Sigmoid colon (tissue), 7 donors: ENCODE results near the gene APLNR. TPM values are rescaled to one million over a fixed set of nuclear protein-coding genes. Genes with fewer than 3 reads are reported as not detected.

Experiments used
- DNase-seq: peaks from one replicate; pipeline ENCODE4 v3.0.0-alpha.2; 2019
- H3K27ac ChIP-seq, 4 donors: fragments of 200-600 bp; sonication (generic); one replicate each; pipeline ENCODE4 v1.5.1; 2016 to 2019; ENCODE audit warnings: mild to moderate bottlenecking in 1 of 4
- H3K27me3 ChIP-seq, 3 donors: fragments of 200-600 bp; sonication (generic); one replicate each; pipeline ENCODE4 v1.5.1; 2019; ENCODE audit warnings: mild to moderate bottlenecking in 1 of 3
- H3K36me3 ChIP-seq, 4 donors: fragments of 200-600 bp; sonication (generic); one replicate each; pipeline ENCODE4 v1.5.1; 2016 to 2019
- H3K4me1 ChIP-seq, 4 donors: fragments of 200-600 bp; sonication (generic); one replicate each; pipeline ENCODE4 v1.5.1; 2017 to 2019
- H3K4me3 ChIP-seq, 4 donors: fragments of 200-600 bp; sonication (generic); one replicate each; pipeline ENCODE4 v1.5.1; 2017 to 2019; ENCODE audit warnings: mild to moderate bottlenecking in 2 of 4, moderate library complexity in 1 of 4
- H3K9me3 ChIP-seq, 4 donors: fragments of 200-600 bp in 3 of 4; sonication (generic) in 3 of 4; one replicate each; pipeline versions ENCODE4 v1.5.1 to v1.6.1; 2013 to 2019
- CTCF ChIP-seq, 4 experiments: fragments of 450-650 bp in 3 of 4; fragments of 200-600 bp in 1 of 4; IDR thresholded peaks; one replicate each; pipeline ENCODE4 v1.5.1; 2016 to 2019; ENCODE audit warnings: antibody characterized with exemption in 4 of 4, mild to moderate bottlenecking in 3 of 4, moderate library complexity in 2 of 4
- EP300 ChIP-seq, 4 donors: sonication (generic); formaldehyde crosslinking; IDR thresholded peaks; one replicate each; pipeline ENCODE4 v1.6.1; 2017; ENCODE audit warnings: antibody characterized with exemption in 4 of 4
- POLR2A ChIP-seq, 2 donors: fragments of 450-650 bp; IDR thresholded peaks; one replicate each; pipeline ENCODE4 v1.6.1; 2016; ENCODE audit warnings: antibody characterized with exemption in 2 of 2, mild to moderate bottlenecking in 2 of 2, moderate library complexity in 2 of 2
- POLR2AphosphoS5 ChIP-seq, 4 donors: sonication (generic); formaldehyde crosslinking; IDR thresholded peaks; one replicate each; pipeline ENCODE4 v1.6.1; 2017; ENCODE audit warnings: antibody characterized with exemption in 4 of 4
- WGBS, 2 donors: extraction: QIAGEN DNeasy Blood & Tissue Kit; methylation state at CpG; one replicate each; pipeline ENCODE4 v1.1.7; 2013; 5-methylcytosine and 5-hydroxymethylcytosine counted together
- intact Hi-C: fragments of 100-400 bp; cut with DNase I; formaldehyde crosslinking; loops from one replicate; pipeline ENCODE4 v1.15.1; 2023
- polyA plus RNA-seq, 3 donors: library from polyadenylated mRNA; stranded (reverse); fragments of 200-250 nt; gene quantifications; one replicate each; pipeline ENCODE4 v1.2.3, GENCODE V29; 2013
- total RNA-seq, 4 donors: library from RNA; depleted of rRNA; stranded (reverse); fragments of >200 nt; gene quantifications; one replicate each; pipeline ENCODE4 v1.1.0, GENCODE V29; 2016
- donor health status: healthy with polysubstance abuse.
- donor health status: Bipolar disorder and iron deficiency.
- donor health status: healthy.

APLNR gene
- total and polyA plus RNA-seq, 7 donors = under 0.01 to 2.6 (median 0.71) TPM

DNA sequence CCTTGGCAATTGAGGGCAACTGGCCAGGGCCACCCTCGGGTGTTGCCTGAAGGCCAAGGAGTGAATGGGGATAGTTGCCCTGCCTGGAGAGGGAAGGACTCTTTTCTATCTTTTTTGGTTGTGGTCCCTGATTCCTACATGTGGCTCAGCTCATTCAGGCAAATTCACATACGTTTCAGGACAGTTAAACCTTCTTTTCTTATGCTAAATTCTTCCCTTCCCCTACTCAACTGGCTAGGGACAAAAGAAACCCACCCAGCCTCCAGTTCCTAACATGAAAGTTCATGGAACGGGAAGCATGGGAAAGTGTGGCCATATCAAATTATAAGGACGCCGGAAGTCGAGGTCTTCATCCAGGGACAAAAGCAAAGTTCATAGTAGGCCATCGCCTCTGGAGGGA lies 26.3 kb upstream of the APLNR start:
- DNase-seq = no peak
- Histone ChIP-seq H3K4me1 (no peaks in the 10 kb centered on the region), H3K27me3 (no peaks in the 10 kb centered on the region), H3K36me3 (no peaks in the 10 kb centered on the region), H3K9me3 (peaks cover 0 to 2% (median 0%) of the 10 kb centered on the region in 4 donors), H3K27ac (no peak overlapping the region), H3K4me3 (no peak overlapping the region)
- WGBS, 2 donors = 86 to 93% methylated on average over 7 of the region's 7 CpGs
- intact Hi-C loops = no loop called here
- TF ChIP-seq POLR2A (IDR thresholded peaks at IDR 0.05) (no peak), EP300 (IDR thresholded peaks at IDR 0.05) (no peak), CTCF (IDR thresholded peaks at IDR 0.05) (no peak), POLR2AphosphoS5 (IDR thresholded peaks at IDR 0.05) (no peak)

DNA sequence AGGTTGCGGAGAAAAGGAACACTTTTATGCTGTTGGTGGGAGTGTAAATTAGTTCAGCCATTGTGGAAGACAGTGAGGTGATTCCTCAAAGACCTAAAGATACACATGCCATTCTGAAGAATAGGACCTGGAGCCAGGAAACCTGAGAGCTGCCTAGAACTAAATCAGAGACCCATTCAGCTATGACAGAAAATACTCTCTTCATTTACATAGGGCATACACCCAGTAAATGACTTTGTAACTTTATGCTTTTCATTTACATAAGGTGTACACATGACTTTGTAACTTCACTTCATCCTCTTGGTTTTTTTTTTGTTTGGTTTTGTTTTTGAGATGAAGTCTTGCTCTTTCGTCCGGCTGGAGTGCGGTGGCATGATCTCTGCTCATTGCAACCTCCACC lies 25.1 kb upstream of the APLNR start:
- intact Hi-C loops = no loop called here
- TF ChIP-seq EP300 (IDR thresholded peaks at IDR 0.05) (no peak), POLR2A (IDR thresholded peaks at IDR 0.05) (no peak), POLR2AphosphoS5 (IDR thresholded peaks at IDR 0.05) (no peak)
- Histone ChIP-seq H3K9me3 (peaks cover 0 to 2% (median 0%) of the 10 kb centered on the region in 4 donors), H3K27me3 (no peaks in the 10 kb centered on the region), H3K4me1 (no peaks in the 10 kb centered on the region), H3K36me3 (no peaks in the 10 kb centered on the region), H3K27ac (no peak overlapping the region), H3K4me3 (no peak overlapping the region)
- 71 to 72% methylated on average over 4 of the region's 4 CpGs for WGBS, 2 donors
- DNase-seq = no peak

GRCh38 chr11:57260937-57261783 lies 24.1 kb upstream of the APLNR start:
- no peaks in the 10 kb centered on the region for H3K27me3 ChIP-seq
- no peak overlapping the region for H3K4me3 ChIP-seq
- TF ChIP-seq POLR2AphosphoS5 (IDR thresholded peaks at IDR 0.05) = no peak
- TF ChIP-seq CTCF (IDR thresholded peaks at IDR 0.05) = no peak
- TF ChIP-seq POLR2A (IDR thresholded peaks at IDR 0.05) = no peak
- no peak for TF ChIP-seq EP300 (IDR thresholded peaks at IDR 0.05)
- no peak for DNase-seq
- H3K36me3 ChIP-seq = no peaks in the 10 kb centered on the region
- H3K4me1 ChIP-seq = no peaks in the 10 kb centered on the region
- H3K27ac ChIP-seq = no peak overlapping the region
- H3K9me3 ChIP-seq = no peaks in the 10 kb centered on the region
- intact Hi-C loops = no loop called here
- WGBS, 2 donors = 58 to 74% methylated on average over 5 of the region's 5 CpGs

GRCh38 chr11:57256119-57256518 lies 19.1 kb upstream of the APLNR start:
- Histone ChIP-seq H3K27me3 (no peaks in the 10 kb centered on the region), H3K27ac (no peak overlapping the region), H3K36me3 (no peaks in the 10 kb centered on the region), H3K9me3 (no peaks in the 10 kb centered on the region), H3K4me1 (no peaks in the 10 kb centered on the region), H3K4me3 (no peak overlapping the region)
- no peak for DNase-seq
- intact Hi-C loops = no loop called here
- TF ChIP-seq EP300 (IDR thresholded peaks at IDR 0.05) = no peak
- no peak for TF ChIP-seq POLR2AphosphoS5 (IDR thresholded peaks at IDR 0.05)
- no peak for TF ChIP-seq CTCF (IDR thresholded peaks at IDR 0.05)
- TF ChIP-seq POLR2A (IDR thresholded peaks at IDR 0.05) = no peak

DNA sequence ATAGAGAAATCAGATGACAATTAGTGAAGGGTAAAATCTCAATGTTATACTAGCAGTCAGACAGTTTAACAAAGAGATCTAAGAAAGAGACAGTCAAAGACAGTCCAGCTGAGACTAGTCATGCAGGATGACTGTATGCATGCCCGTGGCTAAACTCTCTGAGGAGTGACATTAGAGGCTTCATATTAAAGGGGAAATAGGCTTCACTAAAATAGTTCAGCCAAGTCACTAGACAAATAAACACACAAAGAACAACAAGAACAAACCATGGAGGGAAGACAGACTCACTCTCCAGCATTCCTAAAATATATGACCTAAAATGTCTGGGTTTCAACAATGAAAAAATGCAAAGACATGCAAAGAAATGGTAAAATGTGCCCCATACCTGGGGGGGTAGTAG lies 18.6 kb upstream of the APLNR start:
- Histone ChIP-seq H3K9me3 (no peaks in the 10 kb centered on the region), H3K4me3 (no peak overlapping the region), H3K4me1 (no peaks in the 10 kb centered on the region), H3K27ac (no peak overlapping the region), H3K36me3 (no peaks in the 10 kb centered on the region), H3K27me3 (no peaks in the 10 kb centered on the region)
- DNase-seq = no peak
- TF ChIP-seq CTCF (IDR thresholded peaks at IDR 0.05) = no peak
- TF ChIP-seq POLR2AphosphoS5 (IDR thresholded peaks at IDR 0.05) = no peak
- no peak for TF ChIP-seq POLR2A (IDR thresholded peaks at IDR 0.05)
- TF ChIP-seq EP300 (IDR thresholded peaks at IDR 0.05) = no peak
- WGBS, 2 donors = 31 to 65% methylated on average over 1 of the region's 1 CpG
- intact Hi-C loops = no loop called here
